ENCODE measurements around the gene AFTPH.

The AFTPH gene

DNA sequence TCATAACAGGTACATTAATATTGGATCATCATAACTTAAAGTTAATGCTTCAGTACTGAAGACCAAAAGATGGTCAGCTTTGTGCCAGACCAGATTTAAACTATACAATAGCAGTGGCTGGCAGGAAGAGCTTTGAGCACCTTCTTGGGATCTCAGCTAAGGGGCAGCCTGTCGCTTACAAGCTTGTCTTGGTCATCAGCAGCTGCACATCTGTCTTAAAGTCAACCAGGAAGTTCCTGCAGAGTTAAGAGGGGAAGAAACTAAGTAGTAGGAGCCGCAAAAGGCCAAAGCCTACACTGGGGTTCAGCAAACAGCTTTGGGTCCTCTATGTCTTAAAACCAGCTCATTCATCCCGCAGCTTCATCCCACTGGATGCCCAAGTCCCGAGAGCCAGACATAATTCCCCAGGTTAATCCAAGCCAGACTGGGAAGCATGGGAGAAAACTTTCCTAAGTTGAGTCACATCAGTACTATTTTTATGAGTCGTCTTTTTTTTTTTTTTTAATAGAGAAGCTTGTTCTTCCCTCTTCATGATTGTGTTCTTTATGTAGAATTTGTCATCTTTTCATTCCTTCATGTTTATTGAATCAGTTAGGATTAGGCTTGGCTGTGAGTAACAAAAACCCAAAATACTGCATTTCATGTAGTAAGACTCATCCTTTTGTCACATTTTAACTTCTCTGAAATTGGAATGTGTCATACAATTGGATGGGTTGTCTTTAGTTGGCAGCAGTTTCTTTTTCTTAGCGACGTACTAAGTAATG, 70.3 kb downstream of the AFTPH start:
- no peak for DNase-seq (ENCODE audit: low spot score in 2 of 2)
- Histone ChIP-seq H3K9me3 (no peaks in the 10 kb centered on the region), H3K27me3 (ENCODE audit: low read depth) (no peaks in the 10 kb centered on the region), H3K36me3 (replicated peaks) (peaks cover 3% of the 10 kb centered on the region; the same call in 1 of the 2 replicates), H3K4me1 (no peaks in the 10 kb centered on the region), H3K4me3 (no peak overlapping the region)
- in situ Hi-C loops (cut with MboI; ENCODE audit: low sequenced_read_pairs) = loop anchor here (25.0 kb wide), 1 partner anchor 443 kb away; no protein-coding TSS in a partner anchor

DNA sequence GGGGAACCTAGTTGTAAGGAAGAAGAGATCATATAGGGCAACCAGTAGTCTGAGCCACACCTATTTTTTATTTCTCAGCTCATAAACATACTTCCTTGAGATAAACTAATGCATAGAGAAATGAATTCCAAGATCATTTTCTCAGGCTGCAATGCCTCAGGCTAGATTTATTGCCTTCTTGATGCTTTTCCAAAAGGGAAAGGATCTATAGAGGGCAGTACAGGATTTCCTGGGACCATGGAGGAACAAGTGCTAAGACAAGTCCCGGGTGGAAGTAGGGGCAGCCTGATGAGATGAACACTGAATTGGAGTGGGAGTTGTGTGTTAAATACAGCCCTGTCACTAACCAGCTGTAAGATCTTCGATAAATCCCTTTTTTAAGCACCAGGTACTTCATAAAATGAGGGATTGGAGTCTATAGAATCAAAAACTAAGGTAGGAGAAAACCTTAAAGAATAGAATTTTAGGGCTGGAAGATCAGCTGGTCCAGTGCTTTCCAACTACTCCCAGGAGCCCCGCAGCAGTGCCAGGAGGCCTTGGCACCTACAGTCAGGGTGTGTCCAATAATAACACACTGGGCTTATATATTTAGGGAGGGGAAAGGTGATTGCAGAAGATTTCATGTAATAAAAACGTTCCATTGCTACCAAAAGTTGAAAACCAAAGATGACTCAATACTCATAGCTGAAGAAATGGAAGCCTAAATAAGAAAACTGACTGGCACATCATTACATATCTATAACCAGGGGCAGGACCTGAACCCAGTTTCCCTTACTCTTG, 71.5 kb downstream of the AFTPH start:
- in situ Hi-C loops (cut with MboI; ENCODE audit: low sequenced_read_pairs) = loop anchor here (5.0 to 25.0 kb wide), 2 partner anchors 272 to 442 kb away; no protein-coding TSS in a partner anchor
- Histone ChIP-seq H3K4me3 (no peak overlapping the region), H3K4me1 (no peaks in the 10 kb centered on the region), H3K36me3 (replicated peaks) (peaks cover 3% of the 10 kb centered on the region; the same call in 1 of the 2 replicates), H3K27me3 (ENCODE audit: low read depth) (no peaks in the 10 kb centered on the region), H3K9me3 (no peaks in the 10 kb centered on the region)
- peak in 1 of 2 experiments; percentile 29 for DNase-seq (ENCODE audit: low spot score in 2 of 2)

DNA sequence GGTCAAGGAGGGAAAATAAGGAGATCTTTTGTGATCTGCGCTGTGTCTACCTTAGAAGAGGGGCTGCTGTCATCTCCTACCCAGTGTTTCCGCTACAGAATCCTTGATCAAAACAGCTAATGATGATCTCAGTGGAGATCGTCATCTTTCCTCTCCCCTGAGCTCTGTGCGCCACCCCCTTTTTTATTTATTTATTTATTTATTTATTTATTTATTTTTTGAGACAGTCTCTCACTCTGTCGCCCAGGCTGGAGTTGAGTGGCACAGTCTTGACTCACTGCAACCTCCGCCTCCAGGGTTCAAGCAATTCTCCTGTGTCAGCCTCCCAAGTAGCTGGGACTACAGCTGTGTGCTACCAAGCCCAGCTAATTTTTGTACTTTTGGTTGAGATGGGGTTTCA, 74.1 kb downstream of the AFTPH start:
- no peak for DNase-seq (ENCODE audit: low spot score in 2 of 2)
- Histone ChIP-seq H3K9me3 (no peaks in the 10 kb centered on the region), H3K4me1 (no peaks in the 10 kb centered on the region), H3K36me3 (replicated peaks) (no peaks in the 10 kb centered on the region), H3K27me3 (ENCODE audit: low read depth) (no peaks in the 10 kb centered on the region), H3K4me3 (no peak overlapping the region)
- in situ Hi-C loops (cut with MboI; ENCODE audit: low sequenced_read_pairs) = loop anchor here (5.0 to 25.0 kb wide), 2 partner anchors 269 to 439 kb away; no protein-coding TSS in a partner anchor

DNA sequence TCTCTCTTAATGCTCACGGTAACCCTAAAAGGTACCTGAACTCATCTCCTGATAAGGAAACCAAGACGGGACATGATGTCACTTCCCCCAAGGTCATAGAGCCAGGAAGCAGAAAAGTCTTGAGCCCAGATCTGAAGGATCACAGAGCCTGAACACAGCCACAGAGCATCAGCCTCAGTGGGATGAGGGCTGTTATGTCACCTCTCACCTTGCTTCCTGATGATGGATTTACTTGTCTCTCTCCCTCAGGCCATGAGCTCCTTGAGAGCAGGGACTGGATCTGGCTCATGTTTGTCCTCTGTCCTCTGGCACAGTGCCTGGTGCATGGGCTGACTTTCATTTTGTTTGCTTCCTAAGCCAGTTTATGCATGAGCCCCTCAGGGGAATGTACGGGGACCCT, 75.3 kb downstream of the AFTPH start:
- no peak for DNase-seq (ENCODE audit: low spot score in 2 of 2)
- no peak overlapping the region for H3K4me3 ChIP-seq
- H3K27me3 ChIP-seq (ENCODE audit: low read depth) = no peaks in the 10 kb centered on the region
- no peaks in the 10 kb centered on the region for H3K36me3 ChIP-seq (replicated peaks)
- in situ Hi-C loops (cut with MboI; ENCODE audit: low sequenced_read_pairs) = loop anchor here (5.0 to 25.0 kb wide), 2 partner anchors 268 to 438 kb away; no protein-coding TSS in a partner anchor
- H3K4me1 ChIP-seq = no peaks in the 10 kb centered on the region
- no peaks in the 10 kb centered on the region for H3K9me3 ChIP-seq

DNA sequence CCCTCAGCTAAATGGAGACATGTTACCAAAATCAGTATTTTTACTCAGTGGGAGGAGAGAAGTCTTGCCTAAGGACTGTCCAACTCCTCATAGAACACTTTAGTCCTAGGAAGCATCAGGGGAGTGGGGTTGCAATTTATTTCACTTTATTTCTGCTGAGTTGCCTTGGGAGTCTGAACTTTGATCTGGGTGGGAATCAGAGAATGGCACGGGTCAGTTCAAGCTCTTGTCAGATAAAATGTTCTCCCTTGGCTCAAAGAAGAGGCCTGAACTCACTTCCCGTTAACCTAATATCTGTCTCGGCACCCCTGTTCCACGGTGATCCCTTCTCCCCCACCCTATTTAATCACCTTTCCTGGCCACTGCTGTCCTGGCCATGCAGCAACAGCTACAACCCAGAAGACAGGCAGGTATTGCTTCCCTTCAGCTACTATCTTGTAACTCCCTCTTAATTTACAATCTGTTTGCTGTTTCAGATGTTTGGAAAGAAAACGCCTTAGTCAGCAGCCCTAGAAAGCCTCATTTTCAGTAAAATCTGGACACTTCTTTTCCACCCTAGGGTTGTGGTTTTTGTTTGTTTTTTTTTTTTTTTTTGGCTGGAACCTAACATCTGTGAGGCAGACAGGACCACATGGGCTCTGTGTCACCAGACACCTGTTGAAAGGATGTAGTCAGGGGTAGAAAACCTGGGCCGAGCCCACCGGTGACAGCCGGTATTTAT, 77.1 kb downstream of the AFTPH start:
- no peak for DNase-seq (ENCODE audit: low spot score in 2 of 2)
- Histone ChIP-seq H3K9me3 (no peaks in the 10 kb centered on the region), H3K4me1 (no peaks in the 10 kb centered on the region), H3K27me3 (ENCODE audit: low read depth) (no peaks in the 10 kb centered on the region), H3K36me3 (replicated peaks) (no peaks in the 10 kb centered on the region), H3K4me3 (no peak overlapping the region)
- in situ Hi-C loops (cut with MboI; ENCODE audit: low sequenced_read_pairs) = no loop called here

DNA sequence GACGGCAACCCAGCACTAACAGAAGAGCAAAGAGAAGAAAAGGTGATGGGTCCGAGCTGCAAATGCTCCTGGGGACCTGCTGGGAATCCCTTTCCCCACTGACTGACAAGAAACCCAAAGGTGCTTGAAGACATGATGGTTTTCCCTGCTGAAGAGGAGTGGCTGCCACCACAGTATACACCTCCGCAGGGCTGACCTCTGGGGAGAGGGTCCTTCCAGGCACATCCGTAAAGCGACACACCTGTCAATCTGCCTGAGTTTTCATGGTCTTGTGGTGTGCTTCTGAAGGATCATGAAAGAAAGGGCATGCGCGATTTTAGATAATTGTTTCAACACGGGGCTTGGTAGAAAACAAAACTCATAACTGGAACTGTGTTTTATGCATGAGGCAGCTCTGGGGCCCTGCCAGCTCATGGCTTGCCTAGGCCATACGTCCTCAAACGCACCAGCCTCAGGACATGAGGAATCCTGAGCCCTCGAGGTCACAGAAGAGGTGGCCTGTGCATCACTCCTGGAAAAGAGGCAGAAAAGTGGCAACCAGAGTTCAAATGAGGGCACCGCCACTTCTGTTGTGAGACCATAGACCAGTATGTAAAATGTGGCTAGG, 77.8 kb downstream of the AFTPH start:
- in situ Hi-C loops (cut with MboI; ENCODE audit: low sequenced_read_pairs) = no loop called here
- Histone ChIP-seq H3K4me3 (no peak overlapping the region), H3K4me1 (no peaks in the 10 kb centered on the region), H3K36me3 (replicated peaks) (no peaks in the 10 kb centered on the region), H3K9me3 (no peaks in the 10 kb centered on the region), H3K27me3 (ENCODE audit: low read depth) (no peaks in the 10 kb centered on the region)
- no peak for DNase-seq (ENCODE audit: low spot score in 2 of 2)

DNA sequence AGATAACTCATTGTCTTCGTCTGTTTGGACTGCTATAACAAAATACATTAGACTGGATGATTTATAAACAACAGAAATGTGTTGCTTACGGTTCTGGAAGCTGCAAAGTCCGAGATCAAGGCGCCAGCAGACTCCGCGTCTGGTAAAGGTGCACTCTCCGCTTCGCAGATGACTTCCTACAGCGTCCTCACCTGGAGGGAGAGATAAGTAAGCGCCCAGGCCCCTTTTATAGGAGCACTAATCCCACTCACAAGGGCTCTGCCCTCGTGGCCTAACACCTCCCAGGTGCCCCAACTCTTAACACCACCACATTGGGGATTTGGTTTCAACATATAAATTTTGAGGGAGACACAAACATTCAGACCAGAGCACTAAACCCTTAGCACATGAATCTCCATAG, 78.3 kb downstream of the AFTPH start:
- in situ Hi-C loops (cut with MboI; ENCODE audit: low sequenced_read_pairs) = no loop called here
- Histone ChIP-seq H3K9me3 (no peaks in the 10 kb centered on the region), H3K27me3 (ENCODE audit: low read depth) (no peaks in the 10 kb centered on the region), H3K4me3 (no peak overlapping the region), H3K36me3 (replicated peaks) (no peaks in the 10 kb centered on the region), H3K4me1 (no peaks in the 10 kb centered on the region)
- no peak for DNase-seq (ENCODE audit: low spot score in 2 of 2)

DNA sequence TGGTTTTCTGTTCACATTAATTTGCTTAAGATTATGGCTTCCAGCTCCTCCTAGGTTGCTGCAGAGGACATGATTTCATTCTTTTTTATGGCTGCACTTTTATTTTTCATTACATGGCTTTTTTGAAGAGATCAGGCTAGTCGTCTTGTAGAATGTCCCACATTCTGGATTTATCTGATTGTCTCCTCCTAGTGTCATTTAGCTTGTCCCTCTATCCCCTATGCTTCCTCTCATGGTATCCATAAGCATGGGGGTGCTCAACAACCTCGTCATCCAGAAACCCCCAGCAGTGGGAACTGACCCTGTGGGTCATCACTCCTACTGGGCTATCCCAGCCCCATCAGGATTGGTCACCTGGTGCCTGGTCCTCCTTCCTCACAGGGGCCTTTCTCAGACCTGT, 80.0 kb downstream of the AFTPH start:
- Histone ChIP-seq H3K36me3 (replicated peaks) (no peaks in the 10 kb centered on the region), H3K4me3 (no peak overlapping the region), H3K27me3 (ENCODE audit: low read depth) (no peaks in the 10 kb centered on the region), H3K4me1 (peaks cover 2% of the 10 kb centered on the region; the same call in 1 of the 2 replicates), H3K9me3 (no peaks in the 10 kb centered on the region)
- no peak for DNase-seq (ENCODE audit: low spot score in 2 of 2)
- in situ Hi-C loops (cut with MboI; ENCODE audit: low sequenced_read_pairs) = no loop called here

DNA sequence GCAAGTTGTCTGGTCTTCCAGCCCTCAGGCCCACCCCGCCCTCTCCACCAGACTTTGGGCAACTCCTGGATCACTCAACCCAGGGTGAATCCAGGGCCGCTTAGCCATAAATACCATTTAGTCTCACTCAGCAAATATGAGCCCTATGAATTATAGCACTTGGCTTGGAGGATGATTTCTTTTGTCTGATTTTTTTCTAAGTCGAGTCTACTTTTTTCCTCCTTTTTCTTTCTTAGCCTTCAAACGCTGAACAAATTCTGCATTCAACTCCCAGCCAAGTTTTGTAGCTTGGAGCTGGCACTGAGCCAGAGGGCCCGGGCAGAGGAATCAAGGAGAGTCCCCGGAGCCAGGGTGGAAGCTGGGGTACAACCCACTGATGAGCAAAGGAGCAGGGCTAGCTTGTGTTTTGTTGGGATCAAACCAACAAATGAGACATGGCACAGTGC, 80.9 kb downstream of the AFTPH start:
- no peaks in the 10 kb centered on the region for H3K36me3 ChIP-seq (replicated peaks)
- in situ Hi-C loops (cut with MboI; ENCODE audit: low sequenced_read_pairs) = no loop called here

DNA sequence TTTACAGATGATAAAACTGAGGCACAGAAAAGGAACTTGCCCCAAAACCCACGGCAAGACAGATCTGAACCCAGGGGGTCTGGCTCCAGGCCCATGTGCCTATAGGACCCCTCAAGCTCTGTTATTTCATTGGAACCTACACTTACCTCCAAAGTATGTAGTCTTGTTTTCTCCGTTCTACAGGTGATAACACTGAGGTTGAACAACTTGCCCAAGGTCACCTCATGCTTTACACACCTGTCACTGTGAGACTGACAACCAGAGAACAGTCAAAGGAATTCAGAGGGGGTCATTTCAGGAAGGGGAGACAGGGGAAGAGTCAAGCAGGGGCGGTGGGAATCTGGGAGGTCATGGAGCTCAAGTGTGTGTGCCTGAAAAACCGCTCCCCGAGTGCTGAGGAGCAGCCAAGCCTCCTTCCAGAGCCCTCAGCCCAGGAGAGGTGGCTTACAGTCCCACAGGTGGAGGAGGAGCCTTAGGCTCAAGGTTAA, 81.9 kb downstream of the AFTPH start:
- Histone ChIP-seq H3K4me1 (peaks cover 5% of the 10 kb centered on the region; the same call in 1 of the 2 replicates), H3K27me3 (ENCODE audit: low read depth) (no peaks in the 10 kb centered on the region), H3K4me3 (no peak overlapping the region), H3K9me3 (no peaks in the 10 kb centered on the region), H3K36me3 (replicated peaks) (no peaks in the 10 kb centered on the region)
- in situ Hi-C loops (cut with MboI; ENCODE audit: low sequenced_read_pairs) = no loop called here
- no peak for DNase-seq (ENCODE audit: low spot score in 2 of 2)

More for the DNA sequence above, 80.9 kb downstream of the AFTPH start:
- no peaks in the 10 kb centered on the region for H3K9me3 ChIP-seq
- H3K27me3 ChIP-seq (ENCODE audit: low read depth) = no peaks in the 10 kb centered on the region
- peaks cover 5% of the 10 kb centered on the region; the same call in 1 of the 2 replicates for H3K4me1 ChIP-seq
- no peak overlapping the region for H3K4me3 ChIP-seq
- DNase-seq (ENCODE audit: low spot score in 2 of 2) = no peak

DNA sequence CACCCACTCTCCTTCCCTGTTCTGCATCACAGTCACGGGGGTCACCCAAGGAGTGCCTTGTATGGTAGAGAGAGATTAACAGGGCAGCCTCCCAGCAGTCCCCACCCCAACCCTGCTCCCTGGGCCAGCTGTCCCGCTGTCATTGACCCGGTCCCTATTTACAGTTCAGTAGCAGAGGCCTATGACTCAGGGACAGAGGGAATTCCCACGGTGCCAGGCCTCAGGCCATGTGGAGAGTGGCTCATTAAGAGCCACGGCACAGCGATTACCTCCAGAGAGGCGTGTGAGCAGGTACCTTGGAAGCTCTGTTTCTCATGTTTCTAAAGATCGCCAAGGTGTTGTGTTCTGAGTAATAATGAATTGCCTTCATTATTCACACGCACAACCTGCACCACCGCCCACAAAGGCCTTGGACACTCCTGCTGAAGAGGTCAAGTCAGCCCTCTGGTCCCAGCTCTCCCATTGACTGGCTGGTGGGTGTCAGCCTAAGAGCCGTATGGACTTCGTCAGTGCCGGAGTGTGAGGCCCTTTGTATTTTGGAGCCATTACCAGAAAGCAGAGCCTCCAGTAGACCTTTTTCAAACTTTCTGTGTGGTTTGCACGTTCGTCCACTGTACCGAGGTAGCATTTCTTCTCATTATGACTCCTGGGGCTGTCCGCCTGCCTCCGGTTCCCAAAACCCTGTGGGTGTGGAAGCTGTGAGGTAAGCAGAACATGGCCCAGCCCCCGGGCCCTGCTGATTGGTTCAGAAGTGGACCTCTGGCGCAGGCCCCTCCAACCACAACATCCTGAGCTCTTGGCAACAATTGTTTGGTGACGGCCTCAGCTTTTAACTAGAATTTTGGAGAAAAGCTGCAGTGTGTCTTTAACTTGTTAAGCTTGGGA, 82.6 kb downstream of the AFTPH start:
- no peak for DNase-seq (ENCODE audit: low spot score in 2 of 2)
- in situ Hi-C loops (cut with MboI; ENCODE audit: low sequenced_read_pairs) = no loop called here
- Histone ChIP-seq H3K36me3 (replicated peaks) (no peaks in the 10 kb centered on the region), H3K9me3 (no peaks in the 10 kb centered on the region), H3K4me1 (peaks cover 5% of the 10 kb centered on the region; the same call in 1 of the 2 replicates), H3K27me3 (ENCODE audit: low read depth) (no peaks in the 10 kb centered on the region), H3K4me3 (no peak overlapping the region)

All from HAP-1 (cell line).